ENCODE measurements around the gene HHLA2. TPM values are rescaled to one million over a fixed set of nuclear protein-coding genes. Genes with fewer than 3 reads are reported as not detected.

Gene HHLA2
- total RNA-seq, 2 donors from 2014 or later: 57.9 to 192 TPM

GRCh38 chr3:108333961-108334360 lies 37.6 kb downstream of the HHLA2 start:
- Histone ChIP-seq H3K36me3 (no peaks in the 10 kb centered on the region), H3K4me1 (no peaks in the 10 kb centered on the region), H3K27ac (no peak overlapping the region), H3K27me3 (no peaks in the 10 kb centered on the region), H3K9ac (ENCODE audit: low read depth in 2 of 2, low read length in 2 of 2) (no peak overlapping the region), H3K9me3 (no peaks in the 10 kb centered on the region), H3K4me3 (no peak overlapping the region)
- intact Hi-C loops (cut with DNase I): no loop called here
- TF ChIP-seq, protein P1, sequence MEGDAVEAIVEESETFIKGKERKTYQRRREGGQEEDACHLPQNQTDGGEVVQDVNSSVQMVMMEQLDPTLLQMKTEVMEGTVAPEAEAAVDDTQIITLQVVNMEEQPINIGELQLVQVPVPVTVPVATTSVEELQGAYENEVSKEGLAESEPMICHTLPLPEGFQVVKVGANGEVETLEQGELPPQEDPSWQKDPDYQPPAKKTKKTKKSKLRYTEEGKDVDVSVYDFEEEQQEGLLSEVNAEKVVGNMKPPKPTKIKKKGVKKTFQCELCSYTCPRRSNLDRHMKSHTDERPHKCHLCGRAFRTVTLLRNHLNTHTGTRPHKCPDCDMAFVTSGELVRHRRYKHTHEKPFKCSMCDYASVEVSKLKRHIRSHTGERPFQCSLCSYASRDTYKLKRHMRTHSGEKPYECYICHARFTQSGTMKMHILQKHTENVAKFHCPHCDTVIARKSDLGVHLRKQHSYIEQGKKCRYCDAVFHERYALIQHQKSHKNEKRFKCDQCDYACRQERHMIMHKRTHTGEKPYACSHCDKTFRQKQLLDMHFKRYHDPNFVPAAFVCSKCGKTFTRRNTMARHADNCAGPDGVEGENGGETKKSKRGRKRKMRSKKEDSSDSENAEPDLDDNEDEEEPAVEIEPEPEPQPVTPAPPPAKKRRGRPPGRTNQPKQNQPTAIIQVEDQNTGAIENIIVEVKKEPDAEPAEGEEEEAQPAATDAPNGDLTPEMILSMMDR (IDR thresholded peaks at IDR 0.05): no peak
- no peak for DNase-seq

- H3K9ac ChIP-seq (ENCODE audit: low read depth in 2 of 2, low read length in 2 of 2): no peak overlapping the region
- intact Hi-C loops (cut with DNase I): no loop called here
- no peak overlapping the region for H3K27ac ChIP-seq
- H3K4me1 ChIP-seq: no peaks in the 10 kb centered on the region
- H3K9me3 ChIP-seq: no peaks in the 10 kb centered on the region
- DNase-seq: no peak
- no peaks in the 10 kb centered on the region for H3K27me3 ChIP-seq
- H3K36me3 ChIP-seq: no peaks in the 10 kb centered on the region
- TF ChIP-seq, protein P1 (IDR thresholded peaks at IDR 0.05): no peak
- no peak overlapping the region for H3K4me3 ChIP-seq
Observed at GRCh38 chr3:108334701-108335100, 38.4 kb downstream of the HHLA2 start.

- H3K4me1 ChIP-seq: no peaks in the 10 kb centered on the region
- no peak overlapping the region for H3K4me3 ChIP-seq
- H3K9ac ChIP-seq (ENCODE audit: low read depth in 2 of 2, low read length in 2 of 2): no peak overlapping the region
- no peak overlapping the region for H3K27ac ChIP-seq
- no peaks in the 10 kb centered on the region for H3K9me3 ChIP-seq
- no peak for DNase-seq
- H3K36me3 ChIP-seq: no peaks in the 10 kb centered on the region
- H3K27me3 ChIP-seq: no peaks in the 10 kb centered on the region
- intact Hi-C loops (cut with DNase I): no loop called here
- TF ChIP-seq, protein P1 (IDR thresholded peaks at IDR 0.05): no peak
Observed at GRCh38 chr3:108338901-108339545, 42.7 kb downstream of the HHLA2 start.

- H3K4me1 ChIP-seq: no peaks in the 10 kb centered on the region
- intact Hi-C loops (cut with DNase I): no loop called here
- H3K9ac ChIP-seq (ENCODE audit: low read depth in 2 of 2, low read length in 2 of 2): no peak overlapping the region
- no peaks in the 10 kb centered on the region for H3K36me3 ChIP-seq
- TF ChIP-seq, protein P1 (IDR thresholded peaks at IDR 0.05): no peak
- H3K9me3 ChIP-seq: no peaks in the 10 kb centered on the region
- DNase-seq: no peak
- H3K27me3 ChIP-seq: no peaks in the 10 kb centered on the region
- H3K4me3 ChIP-seq: no peak overlapping the region
- H3K27ac ChIP-seq: no peak overlapping the region
Observed at GRCh38 chr3:108341911-108342310, 45.6 kb downstream of the HHLA2 start.

DNA sequence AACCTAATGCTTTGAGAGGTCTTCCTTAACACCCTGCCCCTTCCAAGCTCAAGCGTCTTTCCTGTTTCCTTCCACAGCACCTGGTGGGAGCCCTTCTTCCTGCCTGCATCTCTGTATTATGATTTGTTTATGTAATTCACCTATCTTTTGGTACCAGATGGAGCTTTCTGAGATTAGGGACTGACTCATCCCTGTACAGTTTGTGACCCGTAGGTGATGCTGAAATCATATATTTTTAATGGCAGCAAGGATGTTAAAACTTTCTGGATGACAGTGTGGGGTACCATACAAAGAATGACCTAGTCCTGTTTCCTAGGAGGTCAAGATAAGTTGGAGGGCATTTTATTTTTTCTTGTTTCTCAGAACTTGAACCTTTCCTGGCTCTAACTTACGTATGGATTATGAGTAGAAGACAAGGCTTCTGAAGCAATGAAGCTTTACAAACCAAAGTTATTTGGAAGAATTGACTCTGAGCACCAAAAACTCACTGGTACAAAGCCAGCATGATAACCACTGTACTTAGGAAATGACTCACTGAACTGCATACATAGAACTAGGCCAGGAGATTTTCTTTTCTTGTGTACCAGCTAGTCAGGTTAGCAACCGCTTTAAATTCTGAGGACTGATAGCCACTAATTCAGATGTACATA lies 46.6 kb downstream of the HHLA2 start:
- DNase-seq: no peak
- TF ChIP-seq, protein P1 (IDR thresholded peaks at IDR 0.05): no peak
- H3K27me3 ChIP-seq: no peaks in the 10 kb centered on the region
- no peak overlapping the region for H3K4me3 ChIP-seq
- H3K36me3 ChIP-seq: no peaks in the 10 kb centered on the region
- no peaks in the 10 kb centered on the region for H3K9me3 ChIP-seq
- H3K4me1 ChIP-seq: no peaks in the 10 kb centered on the region
- no peak overlapping the region for H3K9ac ChIP-seq (ENCODE audit: low read depth in 2 of 2, low read length in 2 of 2)
- no peak overlapping the region for H3K27ac ChIP-seq
- intact Hi-C loops (cut with DNase I): no loop called here

Data from colonic mucosa (tissue), 4 donors.